GM18870 (cell line): Measurements from ENCODE around the gene EDARADD.

Experiments used
- ATAC-seq: cut with Tn5 transposase; IDR thresholded peaks from one replicate; pipeline ENCODE4 v1.9.1; 2021; ENCODE audit warnings: moderate library complexity; ENCODE audit not compliant: unreplicated experiment

Gene EDARADD

DNA sequence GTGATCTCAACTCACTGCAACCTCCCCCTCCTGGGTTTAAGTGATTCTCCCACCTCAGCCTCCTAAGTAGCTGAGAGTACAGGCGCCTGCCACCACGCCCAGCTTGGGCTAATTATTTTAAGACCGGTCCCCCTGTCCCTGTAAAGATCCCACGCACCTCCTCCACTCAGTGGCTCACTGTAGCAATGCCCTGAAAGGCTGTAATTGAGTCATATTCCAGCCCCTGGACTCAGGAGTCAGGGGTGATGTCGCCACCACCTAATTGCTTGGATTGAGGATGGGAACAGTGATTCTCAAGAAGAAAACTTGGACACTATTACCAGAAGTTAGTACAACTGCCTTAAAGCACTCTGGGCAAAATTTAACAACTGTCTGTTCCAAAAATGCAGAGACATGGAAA is 3.1 kb upstream of the EDARADD start:
- ATAC-seq: no peak

DNA sequence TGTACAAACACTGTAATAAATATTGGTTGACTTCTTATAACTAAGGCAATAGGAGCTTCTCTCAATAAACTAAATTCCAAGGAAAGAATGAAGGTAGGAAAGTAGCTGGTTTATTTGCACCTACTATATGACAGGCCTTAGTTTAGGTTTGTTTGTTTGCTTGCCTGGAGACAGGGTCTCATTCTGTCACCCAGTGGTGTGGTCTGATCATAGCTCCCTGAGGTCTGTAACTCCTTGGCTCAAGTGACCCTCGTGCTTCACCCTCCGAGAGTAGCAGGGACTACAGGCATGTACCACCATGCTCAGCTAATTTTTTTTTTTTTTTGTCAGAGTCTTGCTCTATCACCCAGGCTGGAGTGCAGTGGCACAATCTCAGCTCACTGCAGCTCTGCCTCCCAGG is 1.9 kb upstream of the EDARADD start:
- no peak for ATAC-seq

DNA sequence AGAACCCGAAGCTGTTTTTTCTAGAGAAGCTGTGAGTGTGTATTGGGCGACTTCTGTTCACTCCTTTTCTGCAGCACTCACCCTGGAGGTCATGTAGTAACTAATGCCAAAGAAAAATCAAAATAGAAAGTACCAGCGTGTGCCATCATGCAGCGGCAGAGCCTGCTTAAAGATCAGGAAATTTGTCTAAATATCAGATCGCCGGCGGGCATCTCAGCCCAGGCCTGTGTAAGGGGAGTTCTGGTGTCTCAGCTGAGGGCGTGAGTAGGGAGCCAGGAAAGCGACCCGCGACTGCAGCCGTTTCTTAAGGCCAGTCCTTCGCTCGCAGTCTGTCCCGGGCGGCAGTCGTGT is 768 bp downstream of the EDARADD start:
- peak; percentile 35 for ATAC-seq

DNA sequence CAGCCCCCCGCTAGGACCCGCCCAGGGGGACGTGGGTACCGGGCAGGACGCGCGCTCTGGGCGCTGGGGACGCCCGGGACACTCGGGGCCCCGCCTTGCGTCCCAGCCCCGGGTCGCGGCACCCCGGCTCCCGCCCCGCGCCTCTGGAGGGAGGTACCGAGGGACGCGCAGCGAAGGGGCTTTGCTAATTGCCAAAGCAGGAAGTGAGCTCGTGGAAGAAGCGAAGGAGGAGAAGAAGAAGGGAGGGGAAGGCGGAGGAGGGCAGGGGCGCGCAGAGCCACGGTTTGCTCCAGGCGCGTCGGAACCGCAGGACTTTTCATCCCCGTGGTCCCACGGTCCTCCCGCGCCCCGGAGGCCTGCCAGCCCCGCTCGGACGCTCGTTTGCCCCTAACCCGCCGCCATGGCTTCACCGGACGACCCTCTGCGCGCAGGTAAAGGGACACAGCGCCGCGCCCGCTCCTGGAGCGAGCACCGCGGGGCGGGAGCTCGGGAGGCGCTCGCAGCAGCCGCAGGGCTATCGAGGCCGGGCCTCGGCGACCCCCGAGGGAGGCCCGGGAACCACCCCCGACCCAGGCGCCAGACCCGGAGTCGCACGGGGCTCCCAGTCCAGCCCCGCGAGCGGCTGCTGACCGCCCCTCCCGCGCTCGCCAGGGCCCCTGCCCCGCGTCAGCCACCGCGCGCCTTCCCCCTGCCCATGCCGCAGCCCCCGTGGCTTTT is 1.3 kb downstream of the EDARADD start:
- peak; percentile 37 for ATAC-seq

DNA sequence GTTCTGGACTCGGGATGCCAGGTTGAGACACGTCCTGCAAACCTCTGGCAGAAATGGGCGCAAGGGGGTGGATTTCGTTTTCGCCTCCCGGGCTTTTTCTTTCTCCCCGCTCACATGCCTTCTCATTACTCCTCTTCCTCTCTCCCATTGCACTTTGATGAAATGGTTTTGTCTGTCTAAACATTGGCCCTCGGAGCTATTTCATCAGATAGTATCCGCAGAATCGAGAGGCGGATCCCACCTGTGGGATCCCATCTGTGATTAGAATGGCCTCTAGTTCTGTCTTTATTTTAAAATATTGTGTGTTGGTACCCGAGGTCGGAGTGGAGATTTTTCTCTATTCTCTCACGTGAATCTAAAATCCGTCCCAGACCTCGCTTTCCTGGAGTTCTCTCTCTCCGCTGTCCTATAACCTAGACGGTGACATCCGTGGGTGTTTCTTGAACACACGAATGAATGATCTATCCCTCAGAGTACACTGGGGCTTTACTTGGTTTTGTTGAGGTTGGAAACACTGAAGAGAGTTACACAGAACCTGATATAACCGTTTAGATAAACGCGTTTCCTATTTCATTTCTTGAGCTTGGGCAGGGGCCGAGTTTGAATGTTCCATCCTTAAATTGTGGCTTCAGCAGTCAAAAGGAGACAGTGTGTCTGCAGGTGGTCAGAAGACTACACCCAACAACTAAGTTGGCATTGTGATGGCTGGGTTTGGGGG is 2.0 kb downstream of the EDARADD start:
- no peak for ATAC-seq

DNA sequence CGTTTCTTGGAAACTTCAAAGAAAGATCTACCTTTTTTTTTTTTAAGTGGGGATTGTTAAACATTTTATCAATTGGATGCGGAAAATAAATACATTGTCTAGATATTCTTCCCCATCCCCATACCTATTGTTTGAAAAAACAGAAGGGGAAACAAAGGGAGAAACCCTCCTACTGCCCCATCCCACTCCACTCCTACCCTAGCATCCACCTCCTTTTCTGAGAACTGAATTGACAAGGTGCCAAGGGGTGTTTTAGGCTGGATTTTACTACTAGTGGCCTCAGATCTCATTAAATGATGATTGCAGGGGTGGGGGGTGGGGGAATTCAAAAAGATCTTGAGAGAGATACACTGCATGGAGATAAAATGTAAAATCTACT is 2.6 kb downstream of the EDARADD start:
- no peak for ATAC-seq

DNA sequence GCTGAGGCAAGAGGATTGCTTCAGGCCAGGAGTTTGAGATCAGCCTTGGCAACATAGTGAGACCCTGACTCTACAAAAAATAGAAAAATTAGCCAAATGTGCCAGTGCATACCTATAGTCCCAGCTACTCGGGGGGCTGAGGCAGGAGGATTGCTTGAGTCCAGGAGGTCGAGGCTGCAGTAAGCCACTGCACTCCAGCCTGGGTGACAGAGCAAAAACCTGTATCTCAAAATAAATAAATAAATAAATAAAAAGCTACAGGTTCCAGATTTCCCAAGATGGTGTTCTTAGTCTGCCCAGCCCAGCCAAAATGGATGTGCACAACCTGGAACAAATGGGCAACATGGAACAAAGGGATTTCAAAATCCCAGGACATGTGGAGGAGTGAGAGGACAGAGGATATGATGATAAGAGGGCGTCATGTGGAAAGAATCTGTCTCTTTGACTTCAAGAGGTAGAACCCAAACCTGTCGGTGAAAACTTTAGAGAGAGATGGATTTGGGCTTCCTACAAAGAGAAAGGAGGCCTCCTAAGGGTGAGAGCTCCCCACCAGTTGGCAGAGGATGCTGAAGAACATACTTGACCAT is 3.2 kb downstream of the EDARADD start:
- no peak for ATAC-seq

DNA sequence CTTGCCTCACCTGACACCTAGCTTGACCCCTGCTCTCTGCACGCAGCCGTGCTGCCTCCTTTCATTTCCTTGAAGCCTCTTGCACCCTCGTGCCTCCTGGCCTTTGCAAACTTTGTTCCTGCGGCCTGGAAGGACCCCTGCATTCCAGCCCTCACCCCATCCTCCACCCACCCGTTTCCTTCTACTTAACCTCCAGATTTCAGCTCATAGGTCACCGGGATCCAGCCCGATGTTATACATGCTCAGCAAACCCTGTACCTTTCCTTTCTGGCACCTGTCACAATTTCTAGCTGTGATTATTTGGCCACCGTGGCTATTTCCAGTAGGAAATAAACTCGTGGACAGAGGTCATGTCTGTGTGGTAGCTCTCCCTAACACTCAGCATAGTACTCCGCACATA is 4.5 kb downstream of the EDARADD start:
- no peak for ATAC-seq

DNA sequence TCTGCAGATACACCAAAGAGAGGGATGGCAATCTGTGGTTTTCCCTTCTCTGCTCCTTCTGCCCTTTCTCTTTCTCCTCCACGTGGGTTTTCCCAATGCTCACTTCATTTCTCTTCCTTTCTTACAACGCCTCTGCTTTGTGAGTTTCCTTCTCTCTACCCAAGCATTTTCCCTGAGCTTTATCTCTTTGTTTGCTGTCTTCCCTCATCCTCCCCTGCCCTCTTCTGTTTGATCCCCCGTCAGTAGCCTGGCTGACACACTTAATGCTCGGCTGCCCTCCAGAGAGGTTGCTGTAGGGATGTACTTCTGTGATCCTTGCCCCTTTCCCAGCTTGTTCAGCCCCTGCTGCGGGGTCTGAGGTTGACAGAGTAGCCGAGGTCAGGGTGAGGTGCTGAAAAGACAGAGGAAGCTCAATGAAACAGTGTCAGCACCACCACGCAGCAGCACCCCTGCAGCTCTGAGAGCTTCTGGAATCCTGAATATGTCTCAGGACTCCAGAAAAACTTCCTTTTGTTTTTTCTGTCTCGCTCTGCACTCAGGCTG is 6.0 kb downstream of the EDARADD start:
- ATAC-seq: no peak

DNA sequence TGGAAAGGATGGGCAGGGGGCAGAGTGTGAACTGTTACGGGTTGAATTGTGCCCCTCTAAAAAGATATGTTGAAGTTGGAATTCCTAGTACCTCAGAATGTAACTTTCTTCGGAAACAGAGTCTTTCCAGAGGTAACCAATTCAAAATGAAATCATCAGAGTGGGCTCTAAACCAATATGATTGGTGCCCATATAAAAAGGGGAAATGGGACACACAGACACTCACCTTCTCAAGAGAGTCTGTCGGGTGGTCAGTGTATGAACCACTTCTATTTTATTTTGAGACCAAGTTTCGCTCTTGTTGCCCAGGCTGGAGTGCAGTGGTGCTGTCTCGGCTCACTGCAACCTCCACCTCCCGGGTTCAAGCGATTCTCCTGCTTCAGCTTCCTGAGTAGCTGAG is 7.6 kb downstream of the EDARADD start:
- ATAC-seq: no peak

DNA sequence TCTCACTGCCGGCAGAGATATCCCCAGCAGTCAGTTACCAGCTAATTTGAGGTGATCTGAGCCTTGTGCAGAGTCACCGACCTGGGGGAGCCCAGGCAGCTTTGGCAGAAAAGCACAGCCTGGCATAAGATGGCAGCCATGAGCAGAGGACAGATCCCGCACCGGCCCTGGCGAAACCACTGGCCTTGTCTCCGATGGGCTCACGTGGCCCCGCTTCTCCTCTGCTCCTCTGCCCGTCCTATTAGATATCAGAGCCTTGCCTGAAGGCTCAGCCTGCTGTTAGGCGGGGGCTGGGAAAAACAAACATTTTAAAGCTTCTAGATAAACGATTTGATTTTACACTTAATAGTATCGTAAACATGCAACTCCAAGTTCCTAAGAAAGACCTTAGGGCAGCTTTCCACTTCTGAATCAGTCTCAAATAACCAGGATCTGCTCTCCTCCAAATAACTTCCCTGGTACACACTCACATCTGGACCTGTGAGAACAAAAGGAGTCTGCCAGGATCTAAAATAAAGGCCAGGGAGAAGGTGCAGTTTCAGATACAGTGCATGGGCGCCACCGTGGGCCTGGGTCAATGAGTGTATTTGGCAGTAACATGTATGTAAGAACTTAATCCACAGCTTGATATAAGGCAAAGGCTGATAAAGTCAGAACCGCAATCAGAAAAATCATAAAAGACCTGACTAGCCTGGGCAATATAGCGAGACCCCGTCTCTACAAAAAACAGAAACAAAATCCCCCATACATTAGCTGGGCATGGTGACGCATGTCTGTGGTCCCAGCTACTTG is 10.0 kb downstream of the EDARADD start:
- ATAC-seq: no peak

DNA sequence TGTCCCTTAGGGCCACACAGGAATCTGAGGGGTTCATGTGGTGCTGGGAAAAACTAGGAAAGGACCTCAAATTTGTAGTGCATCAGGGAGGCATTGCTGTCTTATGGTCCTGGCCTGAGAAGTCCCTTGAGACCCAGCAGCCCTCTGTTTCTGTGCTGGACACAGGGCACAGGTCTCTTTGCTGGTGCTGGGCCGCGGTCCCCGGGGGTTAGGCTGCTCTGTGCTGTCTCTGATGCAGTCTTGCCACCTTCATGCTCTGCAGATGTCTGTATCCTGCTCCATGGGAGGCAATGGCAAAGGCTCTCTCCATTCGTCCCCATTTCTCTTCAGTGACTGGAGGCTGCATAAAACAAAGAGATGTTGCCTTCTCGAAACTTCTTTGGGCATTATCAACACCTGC is 13.0 kb downstream of the EDARADD start:
- no peak for ATAC-seq

DNA sequence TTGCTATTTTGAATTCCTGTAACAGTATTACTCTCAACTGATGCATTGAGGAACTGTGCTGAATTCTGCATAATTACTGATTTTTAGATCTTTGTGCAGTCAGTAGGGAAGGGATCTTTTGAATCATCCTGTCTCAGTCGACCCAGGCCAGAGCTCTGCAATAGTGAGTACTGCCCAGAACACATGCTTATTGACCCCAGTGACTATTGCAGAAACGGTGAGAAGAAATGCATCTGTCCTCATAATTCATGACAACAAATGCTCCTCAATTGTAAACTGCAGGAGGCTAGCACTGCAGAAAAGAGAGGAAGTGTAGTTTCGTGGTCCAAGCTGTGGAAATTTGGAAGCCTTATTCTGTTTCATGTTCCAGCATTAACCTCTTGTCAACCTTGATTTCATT is 19.6 kb downstream of the EDARADD start:
- ATAC-seq: no peak

DNA sequence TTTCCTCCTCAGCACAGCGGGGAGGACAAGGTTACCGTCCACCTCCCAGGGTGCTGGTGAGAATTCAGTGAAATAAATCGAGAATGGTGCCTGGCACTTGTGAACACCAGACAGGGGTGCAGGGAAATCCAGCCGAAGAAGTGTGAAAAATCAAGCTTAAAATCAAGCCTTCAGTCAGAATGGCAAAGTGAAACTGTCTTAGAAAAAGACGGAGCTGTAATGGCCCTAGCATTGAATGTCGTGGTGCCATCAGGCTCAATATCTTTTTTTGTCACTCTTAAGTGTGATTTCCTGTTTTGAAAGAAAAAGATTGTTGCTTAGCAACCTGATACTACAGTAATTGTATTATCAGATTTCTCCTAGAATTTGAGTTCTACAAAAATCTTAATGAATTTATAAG is 22.1 kb downstream of the EDARADD start:
- no peak for ATAC-seq

DNA sequence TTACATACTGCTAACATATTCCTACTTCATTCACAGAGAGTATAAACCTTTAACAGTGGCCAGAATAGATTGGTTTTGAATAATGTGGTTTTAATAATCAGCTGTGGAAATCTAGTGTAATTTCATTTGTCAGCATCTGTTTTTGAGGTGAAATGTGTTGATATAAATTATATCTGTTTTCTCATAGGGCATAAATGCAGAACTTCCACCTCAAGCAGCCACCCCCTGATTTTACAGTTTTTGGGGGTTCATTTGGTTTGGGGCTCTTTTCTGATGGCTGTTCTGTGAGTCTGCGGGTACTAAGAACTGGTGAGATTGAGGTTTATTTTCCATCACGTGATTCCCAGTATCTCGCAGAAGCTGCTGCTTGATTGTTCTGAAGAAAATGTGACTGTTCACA is 23.2 kb downstream of the EDARADD start:
- ATAC-seq: no peak

DNA sequence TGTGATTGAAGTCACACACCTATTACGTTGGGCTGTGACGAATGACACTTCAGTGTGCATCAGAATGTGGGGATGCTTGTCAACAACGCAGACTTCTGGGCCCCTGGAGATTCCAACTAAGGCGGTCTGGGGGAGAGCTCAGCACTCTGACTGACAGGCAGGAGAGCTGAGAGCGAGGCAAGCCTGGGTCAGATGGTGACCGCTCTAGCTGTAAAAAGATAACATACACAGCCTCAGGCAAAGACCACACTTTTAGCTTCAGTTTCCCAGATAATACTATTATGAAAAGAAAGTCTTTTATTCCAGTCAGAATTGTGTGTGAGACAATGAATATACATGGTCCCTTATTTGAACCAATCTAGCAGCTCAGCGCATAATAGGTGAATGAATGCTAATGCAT is 25.4 kb downstream of the EDARADD start:
- ATAC-seq: no peak

DNA sequence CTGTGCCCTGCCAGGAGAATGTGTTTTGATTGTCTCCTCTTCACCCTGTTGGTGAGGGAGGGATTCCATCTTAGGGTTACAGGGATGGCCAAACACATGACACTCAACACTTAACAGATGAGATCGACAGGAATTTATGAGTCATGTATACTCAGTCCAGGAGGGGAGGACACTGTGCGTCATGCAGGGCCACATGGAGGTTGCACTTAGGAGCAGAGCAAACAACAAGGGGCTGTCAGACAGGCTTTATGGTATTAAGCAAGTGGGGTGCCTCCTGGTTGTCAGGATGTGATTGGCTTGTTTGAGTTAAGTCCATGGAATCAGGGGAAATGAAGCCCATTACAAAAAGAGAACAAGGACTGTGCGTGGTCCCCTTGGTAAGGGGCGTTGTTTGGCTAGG is 26.9 kb downstream of the EDARADD start:
- ATAC-seq: no peak

DNA sequence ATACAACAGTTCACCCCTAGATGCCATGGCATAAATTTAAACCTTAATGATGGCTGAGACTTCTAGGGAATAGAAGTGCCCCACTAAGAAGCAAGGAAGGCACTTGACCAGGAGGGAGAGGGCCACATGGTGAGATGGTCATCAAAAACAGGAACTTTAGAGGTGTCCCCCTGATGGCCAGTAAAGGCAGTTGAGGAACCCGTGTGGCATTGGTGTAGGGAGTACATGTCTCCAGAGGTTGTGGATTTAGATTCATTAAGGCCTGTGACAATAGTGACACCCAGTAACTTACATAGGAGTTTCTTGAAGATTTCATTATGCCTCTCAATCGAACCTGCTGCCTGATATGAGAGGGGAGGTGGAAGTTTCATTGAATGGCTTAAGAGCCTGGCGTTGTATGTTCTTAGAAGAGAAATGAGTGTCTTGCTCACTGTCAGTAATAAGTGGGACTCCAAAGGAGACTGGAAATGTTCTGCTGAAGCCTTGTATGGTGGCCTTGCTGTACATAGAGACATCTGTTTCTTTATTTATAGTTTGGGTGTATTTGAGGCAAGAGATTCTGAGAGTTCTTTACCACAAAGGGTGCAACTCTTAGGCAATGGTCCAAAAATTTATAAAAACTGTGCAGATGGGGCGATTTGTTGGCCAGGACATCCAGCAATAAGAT is 27.9 kb downstream of the EDARADD start:
- ATAC-seq: no peak

DNA sequence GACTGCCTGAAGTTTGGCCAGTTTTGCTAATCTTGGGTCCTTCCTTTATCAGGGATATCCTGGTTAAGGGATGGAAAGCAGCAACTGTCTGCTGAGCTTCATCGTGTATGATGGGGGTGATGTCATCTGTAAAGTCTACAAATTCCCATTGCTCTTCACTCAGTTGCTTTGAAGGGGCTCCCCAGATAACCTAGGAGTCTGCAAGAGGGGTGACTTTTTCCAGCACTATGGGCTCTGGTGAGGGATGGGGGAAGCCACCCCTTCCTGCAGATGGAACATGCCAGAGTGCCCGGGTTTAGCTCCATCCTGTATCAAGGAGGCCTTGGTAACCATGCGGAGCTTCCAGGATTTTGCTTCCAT is 28.4 kb downstream of the EDARADD start:
- ATAC-seq: no peak

DNA sequence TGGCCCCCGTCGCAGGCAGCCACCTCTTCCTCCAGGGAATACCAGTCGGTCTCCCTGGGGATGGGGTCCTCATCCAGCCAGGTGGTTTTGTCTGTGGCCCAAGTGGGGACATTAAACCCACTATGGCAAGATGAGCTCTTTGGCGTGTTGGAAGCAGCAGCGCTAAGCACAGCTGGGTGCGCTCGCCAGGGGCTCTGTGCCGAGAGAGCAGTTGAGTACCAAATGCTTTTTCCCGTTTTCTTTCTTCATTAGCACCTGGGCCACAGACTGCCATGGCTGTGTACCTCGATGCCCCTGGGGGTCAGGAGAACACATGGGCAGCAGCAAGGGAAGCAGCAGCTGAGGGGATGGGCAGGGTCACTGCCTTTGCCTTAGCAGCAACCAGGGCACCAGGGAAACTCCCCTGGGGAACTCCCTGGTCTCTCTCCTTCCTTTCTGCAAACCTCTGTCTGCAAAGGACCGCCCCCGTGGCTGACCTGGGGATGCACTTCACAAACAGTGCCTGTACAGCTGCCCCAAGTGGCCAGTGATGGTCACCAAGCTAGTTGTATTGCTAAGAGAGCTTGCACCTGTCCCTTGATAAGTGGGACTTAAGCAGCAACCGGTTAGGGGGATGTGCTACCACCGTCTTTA is 31.1 kb downstream of the EDARADD start:
- peak; percentile 92 for ATAC-seq

DNA sequence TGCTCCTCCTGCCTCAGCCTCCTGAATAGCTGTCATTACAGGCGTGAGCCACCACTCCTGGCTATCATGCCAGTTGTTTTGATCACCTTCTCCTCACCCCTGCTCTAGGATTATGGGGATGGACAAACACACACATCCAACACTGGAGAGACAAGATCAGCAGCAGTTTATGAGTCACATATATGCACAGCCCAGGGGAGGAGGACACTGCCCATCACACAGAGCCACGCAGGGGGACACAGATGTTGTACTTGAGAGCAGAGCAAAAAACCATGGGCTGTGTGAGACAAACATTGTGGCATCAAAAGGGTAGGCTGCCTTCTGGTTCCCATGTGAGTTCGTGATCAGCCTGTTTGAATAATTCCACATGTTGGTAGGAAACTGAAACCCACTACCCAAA is 32.1 kb downstream of the EDARADD start:
- no peak for ATAC-seq
